ENCODE measurements around the gene ABHD13. TPM values are rescaled to one million over a fixed set of nuclear protein-coding genes. Genes with fewer than 3 reads are reported as not detected.
"Not testable (repeated sequence)": the region's sequence is repeated elsewhere in the genome, so short reads cannot be mapped to it uniquely, and the experiment has no call there.

The ABHD13 gene
- total RNA-seq, 2 donors from 2014 or later = 4.8 to 9.7 TPM

- H3K27me3 ChIP-seq (replicated peaks; ENCODE audit: insufficient read depth) = no peaks in the 10 kb centered on the region
- H3K36me3 ChIP-seq = no peaks in the 10 kb centered on the region
- 87% methylated on average over 4 of the region's 4 CpGs for WGBS
- TF ChIP-seq CTCF (IDR thresholded peaks at IDR 0.05) (no peak), POLR2A (IDR thresholded peaks at IDR 0.05) (no peak), POLR2AphosphoS5 (IDR thresholded peaks at IDR 0.05) (no peak)
- H3K4me1 ChIP-seq (replicated peaks) = no peaks in the 10 kb centered on the region
- intact Hi-C loops (cut with DNase I) = no loop called here
- H3K9me3 ChIP-seq = no peaks in the 10 kb centered on the region
- no peak overlapping the region for H3K27ac ChIP-seq
- no peak overlapping the region for H3K4me3 ChIP-seq
- no peak for DNase-seq (ENCODE audit: low spot score)
Observed at GRCh38 chr13:108267347-108267746, 49.2 kb downstream of the ABHD13 start.

GRCh38 chr13:108267855-108268254, 49.7 kb downstream of the ABHD13 start:
- H3K4me3 ChIP-seq; H3K9me3 ChIP-seq; H3K4me1 ChIP-seq (replicated peaks); DNase-seq (ENCODE audit: low spot score); H3K27ac ChIP-seq; H3K27me3 ChIP-seq (replicated peaks; ENCODE audit: insufficient read depth); intact Hi-C loops (cut with DNase I); H3K36me3 ChIP-seq: not testable (repeated sequence)
- 95% methylated on average over 3 of the region's 3 CpGs for WGBS

- Histone ChIP-seq H3K36me3 (no peaks in the 10 kb centered on the region), H3K27me3 (replicated peaks; ENCODE audit: insufficient read depth) (no peaks in the 10 kb centered on the region), H3K9me3 (no peaks in the 10 kb centered on the region), H3K27ac (no peak overlapping the region), H3K4me3 (no peak overlapping the region), H3K4me1 (replicated peaks) (no peaks in the 10 kb centered on the region)
- intact Hi-C loops (cut with DNase I) = no loop called here
- 76% methylated on average over 4 of the region's 4 CpGs for WGBS
- no peak for DNase-seq (ENCODE audit: low spot score)
- TF ChIP-seq CTCF (IDR thresholded peaks at IDR 0.05) (no peak), POLR2A (IDR thresholded peaks at IDR 0.05) (no peak)
Observed at GRCh38 chr13:108268466-108269112, 50.4 kb downstream of the ABHD13 start.

GRCh38 chr13:108269601-108270328, 51.6 kb downstream of the ABHD13 start, which contains the start of gene TNFSF13B:
TNFSF13B (plus strand) TSS chr13:108269718; CDS start chr13:108269896, 178 bp downstream.
- H3K27ac ChIP-seq = no peak within 1 kb of the TSS
- no peaks in the 10 kb centered on the region for H3K4me1 ChIP-seq (replicated peaks)
- no peaks in the 10 kb centered on the region for H3K36me3 ChIP-seq
- WGBS = 18% methylated on average over 16 of the region's 16 CpGs
- TF ChIP-seq CTCF (IDR thresholded peaks at IDR 0.05) = no peak
- no peak for TF ChIP-seq POLR2A (IDR thresholded peaks at IDR 0.05)
- no peak for TF ChIP-seq POLR2AphosphoS5 (IDR thresholded peaks at IDR 0.05)
- H3K27me3 ChIP-seq (replicated peaks; ENCODE audit: insufficient read depth) = no peaks in the 10 kb centered on the region
- peak within 1 kb of the TSS; percentile 14 to 16 for H3K4me3 ChIP-seq
- DNase-seq (ENCODE audit: low spot score) = no peak
- H3K9me3 ChIP-seq = no peaks in the 10 kb centered on the region
- intact Hi-C loops (cut with DNase I) = no loop called here

GRCh38 chr13:108270442-108270841, 52.2 kb downstream of the ABHD13 start:
- H3K9me3 ChIP-seq = no peaks in the 10 kb centered on the region
- intact Hi-C loops (cut with DNase I) = no loop called here
- no peaks in the 10 kb centered on the region for H3K36me3 ChIP-seq
- H3K27me3 ChIP-seq (replicated peaks; ENCODE audit: insufficient read depth) = no peaks in the 10 kb centered on the region
- no peak for DNase-seq (ENCODE audit: low spot score)
- WGBS = 61% methylated on average over 3 of the region's 3 CpGs
- H3K27ac ChIP-seq = no peak overlapping the region
- TF ChIP-seq CTCF (IDR thresholded peaks at IDR 0.05) = no peak
- no peak for TF ChIP-seq POLR2A (IDR thresholded peaks at IDR 0.05)
- no peak for TF ChIP-seq POLR2AphosphoS5 (IDR thresholded peaks at IDR 0.05)
- H3K4me1 ChIP-seq (replicated peaks) = no peaks in the 10 kb centered on the region
- peak overlapping the region in 1 of 2 donors; percentile 14 for H3K4me3 ChIP-seq

All from prostate gland (tissue), 2 donors.